GM18517 (cell line): ENCODE results near the gene STAC.

Experiments used
- ATAC-seq: cut with Tn5 transposase; IDR thresholded peaks from one replicate; pipeline ENCODE4 v1.9.1; 2021; ENCODE audit warnings: mild to moderate bottlenecking, moderate library complexity; ENCODE audit not compliant: unreplicated experiment

Gene STAC

GRCh38 chr3:36511791-36512486, 131.6 kb downstream of the STAC start:
- no peak for ATAC-seq

GRCh38 chr3:36512555-36512954, 132.3 kb downstream of the STAC start:
- no peak for ATAC-seq

GRCh38 chr3:36514171-36514570, 133.9 kb downstream of the STAC start:
- ATAC-seq: no peak

GRCh38 chr3:36519682-36520081, 139.4 kb downstream of the STAC start:
- ATAC-seq: no peak

GRCh38 chr3:36520241-36521006, 140.1 kb downstream of the STAC start:
- ATAC-seq: no peak

GRCh38 chr3:36521007-36521379, 140.7 kb downstream of the STAC start:
- no peak for ATAC-seq

GRCh38 chr3:36524560-36524959, 144.3 kb downstream of the STAC start:
- no peak for ATAC-seq

GRCh38 chr3:36525115-36525801, 145.0 kb downstream of the STAC start:
- ATAC-seq: no peak

- ATAC-seq: no peak
These were observed 157.9 kb downstream of the STAC start for GRCh38 chr3:36538136-36538749.

GRCh38 chr3:36540888-36541518, 160.7 kb downstream of the STAC start:
- no peak for ATAC-seq

- no peak for ATAC-seq
These were observed 161.9 kb downstream of the STAC start for GRCh38 chr3:36542186-36542585.

GRCh38 chr3:36543276-36543997, 163.1 kb downstream of the STAC start:
- no peak for ATAC-seq

GRCh38 chr3:36546226-36546625, 165.9 kb downstream of the STAC start:
- no peak for ATAC-seq

GRCh38 chr3:36548712-36549111, 168.4 kb downstream of the STAC start:
- ATAC-seq: no peak

- ATAC-seq: peak; percentile 77
These were observed 176.9 kb downstream of the STAC start for GRCh38 chr3:36557021-36557707.

GRCh38 chr3:36557708-36558421, 177.6 kb downstream of the STAC start:
- ATAC-seq: no peak

GRCh38 chr3:36558961-36559360, 178.7 kb downstream of the STAC start:
- no peak for ATAC-seq

- no peak for ATAC-seq
These were observed 180.4 kb downstream of the STAC start for GRCh38 chr3:36560685-36561084.

GRCh38 chr3:36561601-36562000, 181.3 kb downstream of the STAC start:
- ATAC-seq: no peak
